NCI-H2029 (cell line): ENCODE results near the gene IGFBP7.

Source experiments
- DNase-seq: peaks from one replicate; lab custom pipeline; 2025; lab: John Stamatoyannopoulos, UW

IGFBP7 gene

GRCh38 chr4:57109847-57110639 lies at the start of gene IGFBP7:
Gene IGFBP7, minus strand, starts transcription at chr4:57110385. Its CDS starts 34 bp downstream, at chr4:57110351.
- DNase-seq = no peak

- DNase-seq = no peak
These were observed 49.7 kb upstream of the IGFBP7 start for GRCh38 chr4:57159866-57160265.

- DNase-seq = no peak
These were observed 48.6 kb upstream of the IGFBP7 start for GRCh38 chr4:57158762-57159161.

- no peak for DNase-seq
These were observed 48.0 kb upstream of the IGFBP7 start for GRCh38 chr4:57158221-57158620.

GRCh38 chr4:57157596-57158137 lies 47.5 kb upstream of the IGFBP7 start:
- no peak for DNase-seq

- no peak for DNase-seq
These were observed 46.2 kb upstream of the IGFBP7 start for GRCh38 chr4:57156242-57156990.

GRCh38 chr4:57154926-57155325 lies 44.7 kb upstream of the IGFBP7 start:
- no peak for DNase-seq

GRCh38 chr4:57154191-57154590 lies 44.0 kb upstream of the IGFBP7 start:
- DNase-seq = no peak

- DNase-seq = no peak
These were observed 43.0 kb upstream of the IGFBP7 start for GRCh38 chr4:57153207-57153606.

GRCh38 chr4:57151481-57151880 lies 41.3 kb upstream of the IGFBP7 start:
- peak; percentile 5 for DNase-seq

- no peak for DNase-seq
These were observed 39.6 kb upstream of the IGFBP7 start for GRCh38 chr4:57149833-57150232.

GRCh38 chr4:57148831-57149505 lies 38.8 kb upstream of the IGFBP7 start:
- no peak for DNase-seq

GRCh38 chr4:57148177-57148576 lies 38.0 kb upstream of the IGFBP7 start:
- no peak for DNase-seq

- DNase-seq = no peak
These were observed 37.3 kb upstream of the IGFBP7 start for GRCh38 chr4:57147335-57148060.

- DNase-seq = no peak
These were observed 36.3 kb upstream of the IGFBP7 start for GRCh38 chr4:57146444-57146843.

GRCh38 chr4:57144466-57144865 lies 34.3 kb upstream of the IGFBP7 start:
- no peak for DNase-seq

GRCh38 chr4:57139783-57140182 lies 29.6 kb upstream of the IGFBP7 start:
- no peak for DNase-seq

GRCh38 chr4:57137261-57137660 lies 27.1 kb upstream of the IGFBP7 start:
- DNase-seq = no peak

GRCh38 chr4:57136281-57136680 lies 26.1 kb upstream of the IGFBP7 start:
- DNase-seq = no peak

- DNase-seq = no peak
These were observed 22.6 kb upstream of the IGFBP7 start for GRCh38 chr4:57132743-57133137.

- peak; percentile 76 for DNase-seq
These were observed 21.9 kb upstream of the IGFBP7 start for GRCh38 chr4:57131849-57132742.
